KOPT-K1 (cell line): ENCODE measurements around the gene SAMHD1.
"Not testable (repeated sequence)": the region's sequence is repeated elsewhere in the genome, so short reads cannot be mapped to it uniquely, and the experiment has no call there.

Experiments
- H3K27ac ChIP-seq: fragments of 200-600 bp; sonication (generic); 2 replicates; pipeline ENCODE4 v1.5.1; 2016; ENCODE audit warnings: antibody characterized with exemption, mild to moderate bottlenecking, low read depth, low read length; ENCODE audit not compliant: poor library complexity, severe bottlenecking
- H3K36me3 ChIP-seq: fragments of 200-600 bp; sonication (generic); 2 replicates; pipeline ENCODE4 v1.5.1; 2017; ENCODE audit warnings: antibody characterized with exemption, mild to moderate bottlenecking, low read length, moderate library complexity; ENCODE audit not compliant: insufficient read depth
- H3K9me3 ChIP-seq: fragments of 200-600 bp; sonication (generic); 2 replicates; pipeline ENCODE4 v1.5.1; 2017; ENCODE audit warnings: antibody characterized with exemption, low read length, mild to moderate bottlenecking; ENCODE audit not compliant: insufficient read depth, poor library complexity, severe bottlenecking

The SAMHD1 gene

GRCh38 chr20:36848078-36848660 is 103.3 kb downstream of the SAMHD1 start:
- Histone ChIP-seq H3K36me3 (0 out of 2 replicates have a peak, but pooled peaks cover 1% of the 10 kb centered on the region), H3K27ac (no peak overlapping the region), H3K9me3 (peaks cover 5% of the 10 kb centered on the region)

GRCh38 chr20:36847710-36848040 is 103.8 kb downstream of the SAMHD1 start:
- no peak overlapping the region for H3K27ac ChIP-seq
- peaks cover 5% of the 10 kb centered on the region for H3K9me3 ChIP-seq
- no peaks in the 10 kb centered on the region for H3K36me3 ChIP-seq

- Histone ChIP-seq H3K27ac (no peak overlapping the region), H3K36me3 (no peaks in the 10 kb centered on the region), H3K9me3 (peaks cover 5% of the 10 kb centered on the region)
Observed at GRCh38 chr20:36847009-36847709, 104.3 kb downstream of the SAMHD1 start.

GRCh38 chr20:36845288-36845971 is 106.1 kb downstream of the SAMHD1 start:
- Histone ChIP-seq H3K36me3 (no peaks in the 10 kb centered on the region), H3K27ac (no peak overlapping the region)

GRCh38 chr20:36841030-36841429 is 110.5 kb downstream of the SAMHD1 start:
- not testable (repeated sequence) for H3K27ac ChIP-seq, H3K9me3 ChIP-seq, H3K36me3 ChIP-seq

More at GRCh38 chr20:36845288-36845971, 106.1 kb downstream of the SAMHD1 start:
- no peaks in the 10 kb centered on the region for H3K9me3 ChIP-seq
